PC-3 (cell line): Measurements from ENCODE around the gene CDK5. TPM values are rescaled to one million over a fixed set of nuclear protein-coding genes. Genes with fewer than 3 reads are reported as not detected.
A peak's percentile ranks its signal among the peaks of the same experiment; 100 is the strongest.

ENCODE experiments used
- ATAC-seq: fragments of 200-7000 bp; cut with Tn5 transposase; 2 replicates; pipeline ENCODE4 v1.9.1; 2020; ENCODE audit warnings: mild to moderate bottlenecking, moderate library complexity
- BruUV-seq: library from RNA; stranded (reverse); fragments of 400-500 nt; replicated peaks from 2 replicates; lab custom pipeline; 2021; lab: Mats Ljungman, UMichigan
- CTCF ChIA-PET: fragments of 300-600 bp; sonication (Branson Sonifier 250); formaldehyde crosslinking; loops from one replicate; lab custom pipeline; 2022; ENCODE audit warnings: antibody characterized with exemption; lab: Charles Lee
- POLR2A ChIA-PET: fragments of 300-600 bp; sonication (Branson Sonifier 250); formaldehyde crosslinking; loops from one replicate; lab custom pipeline; 2022; ENCODE audit warnings: antibody characterized with exemption; ENCODE audit not compliant: unreplicated experiment; lab: Charles Lee
- DNase-seq: peaks from one replicate; pipeline ENCODE4 v3.0.0-alpha.2; 2015
- H2AFZ ChIP-seq: fragments of 300-600 bp; sonication (generic); 2 replicates; pipeline ENCODE4 v1.6.0; 2016; ENCODE audit warnings: antibody characterized with exemption, low read length
- H3F3A ChIP-seq: fragments of 300-600 bp; sonication (generic); one replicate; pipeline ENCODE4 v1.6.0; 2017; ENCODE audit warnings: antibody characterized with exemption, low read length, control low read depth, mild to moderate bottlenecking; ENCODE audit not compliant: unreplicated experiment
- H3K27ac ChIP-seq: fragments of 300-600 bp; sonication (generic); 2 replicates; pipeline ENCODE4 v1.5.1; 2016; ENCODE audit warnings: mild to moderate bottlenecking, low read length
- H3K27me3 ChIP-seq: fragments of 300-600 bp; sonication (generic); 2 replicates; pipeline ENCODE4 v1.6.1; 2016; ENCODE audit warnings: low read length, mixed read lengths
- H3K36me3 ChIP-seq: fragments of 300-600 bp; sonication (generic); 2 replicates; pipeline ENCODE4 v1.6.1; 2016; ENCODE audit warnings: low read depth, mixed run types, low read length, mixed read lengths
- H3K4me1 ChIP-seq: fragments of 300-600 bp; sonication (generic); 2 replicates; pipeline ENCODE4 v1.5.1; 2016; ENCODE audit warnings: low read length; ENCODE audit not compliant: insufficient read depth
- H3K4me2 ChIP-seq: fragments of 300-600 bp; sonication (generic); 2 replicates; pipeline ENCODE4 v1.6.0; 2016; ENCODE audit warnings: low read length
- H3K4me3 ChIP-seq: fragments of 300-600 bp; sonication (generic); 2 replicates; pipeline ENCODE4 v1.5.1; 2016; ENCODE audit warnings: mild to moderate bottlenecking, low read length, mixed read lengths
- H3K79me2 ChIP-seq: fragments of 300-600 bp; sonication (generic); 2 replicates; pipeline ENCODE4 v1.6.1; 2017; ENCODE audit warnings: low read length, mixed read lengths
- H3K9ac ChIP-seq: fragments of 300-600 bp; sonication (generic); 2 replicates; pipeline ENCODE4 v1.6.0; 2016; ENCODE audit warnings: mild to moderate bottlenecking, low read length
- H3K9me2 ChIP-seq: fragments of 300-600 bp; sonication (generic); replicated peaks from 2 replicates; pipeline ENCODE4 v1.6.1; 2016; ENCODE audit warnings: mixed run types, low read length, mixed read lengths
- H3K9me3 ChIP-seq: fragments of 300-600 bp; sonication (generic); 2 replicates; pipeline ENCODE4 v1.6.1; 2016; ENCODE audit warnings: low read length, mixed read lengths
- H4K20me1 ChIP-seq: fragments of 300-600 bp; sonication (generic); 2 replicates; pipeline ENCODE4 v1.6.1; 2016; ENCODE audit warnings: low read length, mixed read lengths
- CTCF ChIP-seq: fragments of 300-600 bp; sonication (generic); conservative IDR thresholded peaks from 2 replicates; pipeline ENCODE4 v1.5.1; 2017; ENCODE audit warnings: antibody characterized with exemption, low read depth, mild to moderate bottlenecking, low read length
- EZH2 ChIP-seq: fragments of 300-600 bp; sonication (generic); IDR thresholded peaks from one replicate; pipeline ENCODE4 v1.6.1; 2017; ENCODE audit warnings: antibody characterized with exemption, mild to moderate bottlenecking, low read length; ENCODE audit not compliant: unreplicated experiment
- EZH2phosphoT487 ChIP-seq: fragments of 300-600 bp; sonication (generic); IDR thresholded peaks from 2 replicates; pipeline ENCODE4 v1.6.1; 2018; ENCODE audit warnings: mild to moderate bottlenecking, antibody characterized with exemption, low read length, borderline replicate concordance
- intact Hi-C: fragments of 100-400 bp; cut with micrococcal nuclease; formaldehyde crosslinking; loops from 2 replicates; pipeline ENCODE4 v1.9.0; 2023
- total RNA-seq: library from RNA; depleted of rRNA; stranded (reverse); fragments of >200 nt; gene quantifications from 2 replicates; pipeline ENCODE4 v1.2.3, GENCODE V29; 2014

CDK5 gene
- total RNA-seq, 1 experiment from 2014 or later: 40.1 TPM

DNA sequence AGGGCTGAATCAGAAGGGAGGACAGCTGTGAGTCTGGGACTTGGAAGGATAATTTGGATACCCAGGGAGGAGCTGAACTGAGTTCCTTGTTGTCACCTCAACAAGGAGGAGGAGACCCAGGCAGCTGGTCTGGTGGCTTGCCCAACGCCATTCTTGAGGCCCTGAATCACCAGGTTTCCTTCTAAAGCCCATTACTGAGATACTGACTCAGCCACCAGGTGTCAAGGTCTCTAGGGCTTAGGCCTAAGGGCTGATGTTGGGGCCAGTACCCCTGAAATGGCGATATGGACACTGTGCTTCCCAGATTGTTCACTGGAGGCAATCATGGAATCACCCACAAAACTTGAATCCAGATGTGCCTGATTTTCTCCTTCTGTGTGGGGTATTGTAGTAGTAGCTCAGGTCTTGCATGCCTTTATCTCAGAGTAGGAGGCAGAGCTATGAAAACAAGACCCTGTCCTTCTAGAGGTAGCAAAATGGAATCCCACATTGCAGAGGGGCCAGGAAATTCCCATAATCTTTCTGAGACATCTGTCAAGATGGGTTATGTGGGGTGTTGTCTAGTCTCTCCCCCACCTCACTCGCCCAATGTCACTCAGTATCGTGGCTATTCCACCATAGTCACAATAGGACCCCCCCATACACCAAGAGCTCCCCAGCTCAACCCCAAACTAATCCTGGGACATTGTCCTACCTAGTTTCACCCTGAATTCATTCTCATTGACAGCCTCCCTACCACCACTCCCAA lies 31.6 kb downstream of the CDK5 start:
- H3K4me2 ChIP-seq: 0 out of 2 replicates have a peak overlapping the region, but pooled peaks have one; percentile 7
- H4K20me1 ChIP-seq: no peaks in the 10 kb centered on the region
- DNase-seq: peak; percentile 82
- peaks cover 44% of the 10 kb centered on the region for H3K4me1 ChIP-seq
- BruUV-seq: no TSS peak
- no peak overlapping the region for H3K4me3 ChIP-seq
- intact Hi-C loops: no loop called here
- H2AFZ ChIP-seq: no peak overlapping the region
- H3K79me2 ChIP-seq: peaks cover 20% of the 10 kb centered on the region
- H3K36me3 ChIP-seq: no peaks in the 10 kb centered on the region
- H3K9me3 ChIP-seq: no peaks in the 10 kb centered on the region
- CTCF ChIA-PET: no interaction called here
- TF ChIP-seq CTCF: no peak
- no peak for TF ChIP-seq EZH2
- TF ChIP-seq EZH2phosphoT487: no peak
- H3K9me2 ChIP-seq: no peaks in the 10 kb centered on the region
- H3F3A ChIP-seq: no peaks in the 10 kb centered on the region
- H3K27ac ChIP-seq: peak overlapping the region; percentile 44; the same call in 1 of the 2 replicates
- H3K27me3 ChIP-seq: no peaks in the 10 kb centered on the region
- POLR2A ChIA-PET: no interaction called here
- ATAC-seq: no peak
- H3K9ac ChIP-seq: no peak overlapping the region

DNA sequence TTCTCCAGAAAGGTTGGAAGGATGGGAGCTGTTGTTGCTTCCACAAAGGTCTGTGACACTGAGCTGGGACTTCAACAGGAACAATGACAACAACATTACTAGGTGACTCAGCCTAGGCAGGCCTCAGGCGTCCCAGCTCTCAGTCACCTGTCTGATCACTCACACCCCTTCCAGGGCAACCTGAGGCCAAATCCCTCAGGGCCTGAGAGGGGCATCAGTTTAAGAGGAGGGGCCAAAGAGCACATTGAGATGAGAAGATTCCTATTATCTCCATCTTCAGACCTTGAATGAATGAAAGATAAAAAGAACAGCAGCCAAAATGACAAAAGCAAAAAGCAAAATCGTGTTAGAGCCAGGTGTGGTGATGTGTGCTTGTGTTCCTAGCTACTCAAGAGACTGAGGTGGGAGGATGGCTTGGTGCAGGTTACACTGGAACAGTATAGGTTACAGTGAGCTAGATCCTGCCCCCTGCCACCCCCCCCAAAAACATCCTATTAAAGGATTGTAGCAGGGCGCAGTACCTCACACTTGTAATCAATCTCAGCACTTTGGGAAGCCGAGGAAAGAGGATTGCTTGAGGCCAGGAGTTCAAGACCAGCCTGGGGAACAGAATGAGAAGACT lies 33.2 kb downstream of the CDK5 start, which contains the start of gene ATG9B:
ATG9B (minus strand) TSS at position 60 of the 622 bp plus-strand sequence. CDS start 71 bp downstream, outside the sequence.
- ChIA-PET POLR2A (interaction anchor here (0.6 kb wide), 1 partner anchor 9 kb away, joined by 3 read pairs; no protein-coding TSS in a partner anchor), CTCF (interaction anchor here (0.6 to 0.7 kb wide), 3 partner anchors 11 to 1362 kb away, joined by 4 to 10 read pairs (median 9); no protein-coding TSS in a partner anchor)
- Histone ChIP-seq H3K27me3 (no peaks in the 10 kb centered on the region), H3K36me3 (no peaks in the 10 kb centered on the region), H3K4me1 (peaks cover 42% of the 10 kb centered on the region), H3F3A (no peaks in the 10 kb centered on the region), H3K4me2 (peak within 1 kb of the TSS; percentile 9; the same call in 1 of the 2 replicates), H3K79me2 (peaks cover 9% of the 10 kb centered on the region), H3K4me3 (no peak within 1 kb of the TSS), H3K9me2 (no peaks in the 10 kb centered on the region), H3K27ac (no peak within 1 kb of the TSS), H3K9ac (no peak within 1 kb of the TSS), H3K9me3 (no peaks in the 10 kb centered on the region), H4K20me1 (no peaks in the 10 kb centered on the region), H2AFZ (no peak within 1 kb of the TSS)
- ATAC-seq (peak; percentile 12; the same call in 1 of the 2 replicates), DNase-seq (peak; percentile 71)
- intact Hi-C loops: no loop called here
- no peak for TF ChIP-seq CTCF
- no peak for TF ChIP-seq EZH2
- no peak for TF ChIP-seq EZH2phosphoT487
- BruUV-seq: no TSS peak
